ENCODE measurements around the gene ACSF3. TPM values are rescaled to one million over a fixed set of nuclear protein-coding genes. Genes with fewer than 3 reads are reported as not detected.

The ACSF3 gene
- total and polyA plus RNA-seq, 4 donors: 15.3 to 27.3 (median 18.8) TPM

- H3K36me3 ChIP-seq (ENCODE audit: control insufficient read depth in 4 of 4, insufficient read depth in 3 of 4, low read depth in 1 of 4, low read length in 3 of 4): peaks cover 8 to 36% (median 18%) of the 10 kb centered on the region in 4 donors
- TF ChIP-seq RAD21 (IDR thresholded peaks at IDR 0.05) (no peak), REST (IDR thresholded peaks at IDR 0.05) (no peak), YY1 (IDR thresholded peaks at IDR 0.05) (no peak), MAX (IDR thresholded peaks at IDR 0.05) (no peak), JUND (IDR thresholded peaks at IDR 0.05) (no peak), FOXA2 (IDR thresholded peaks at IDR 0.05) (no peak), NR2F2 (IDR thresholded peaks at IDR 0.05) (no peak), HNF4G (IDR thresholded peaks at IDR 0.05) (no peak), EGR1 (IDR thresholded peaks at IDR 0.05; ENCODE audit: low read depth in 2 of 2) (no peak), RXRA (IDR thresholded peaks at IDR 0.05) (no peak), HNF4A (conservative IDR thresholded peaks at IDR 0.05) (no peak), ATF3 (IDR thresholded peaks at IDR 0.05) (no peak), CTCF (IDR thresholded peaks at IDR 0.05; ENCODE audit: low read depth, low read length, missing input control) (no peak), SP1 (IDR thresholded peaks at IDR 0.05) (no peak), ZBTB33 (IDR thresholded peaks at IDR 0.05) (no peak), TAF1 (conservative IDR thresholded peaks at IDR 0.05) (no peak), FOXA1 (IDR thresholded peaks at IDR 0.05) (no peak), GABPA (IDR thresholded peaks at IDR 0.05 in 1 of 2, conservative IDR thresholded peaks at IDR 0.05 in 1 of 2) (no peak)
Observed at GRCh38 chr16:89150981-89151380, 57.3 kb downstream of the ACSF3 start.

More at GRCh38 chr16:89150981-89151380, 57.3 kb downstream of the ACSF3 start:
- no peak for DNase-seq (ENCODE audit: low spot score)
- no peaks in the 10 kb centered on the region for H3K27me3 ChIP-seq (ENCODE audit: control insufficient read depth in 4 of 4, insufficient read depth in 4 of 4, low read length in 3 of 4)
- no peak overlapping the region for H3K27ac ChIP-seq (ENCODE audit: low read depth in 1 of 2, low read length in 2 of 2)
- H3K9me3 ChIP-seq (ENCODE audit: control insufficient read depth in 4 of 4, low read length in 3 of 4): peaks cover 0 to 11% (median 5%) of the 10 kb centered on the region in 4 donors
- H3K4me3 ChIP-seq (ENCODE audit: low read depth in 1 of 3, low read length in 3 of 3): no peak overlapping the region
- peaks cover 0 to 3% (median 0%) of the 10 kb centered on the region in 4 donors for H3K4me1 ChIP-seq (ENCODE audit: control insufficient read depth in 4 of 4, insufficient read depth in 4 of 4, low read length in 3 of 4)
- WGBS: 98% methylated on average over 8 of the region's 8 CpGs
- H3K9ac ChIP-seq (ENCODE audit: low read depth in 1 of 2, low read length in 2 of 2): no peak overlapping the region
